Cortex of kidney (tissue), 1 donor: ENCODE data around the gene PRR35.
A peak's percentile ranks its signal among the peaks of the same experiment; 100 is the strongest.

Source experiments
- DNase-seq: peaks from one replicate; lab custom pipeline; 2025; lab: John Stamatoyannopoulos, UW

Gene PRR35

GRCh38 chr16:580946-581498 lies 20.8 kb downstream of the PRR35 start:
- no peak for DNase-seq

DNA sequence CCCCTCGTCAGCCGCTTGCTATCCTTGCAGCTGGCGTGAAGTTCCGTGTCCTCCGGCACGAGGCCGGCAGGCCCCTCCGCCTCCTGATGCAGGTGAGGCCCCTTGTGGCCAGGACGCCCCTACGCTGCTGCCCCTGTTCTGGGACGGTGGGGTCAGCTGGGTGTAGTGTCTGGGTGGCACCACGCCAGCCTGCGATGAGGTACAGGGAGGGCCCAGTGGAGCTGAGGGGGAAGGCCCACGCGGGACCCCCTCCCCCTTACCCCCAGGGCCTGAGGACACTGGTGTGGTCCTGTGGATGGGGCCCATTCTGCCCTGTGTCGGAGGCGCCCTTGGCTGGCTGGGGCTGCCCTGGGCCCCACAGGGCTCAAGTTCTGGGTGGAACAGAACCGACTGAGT lies 22.0 kb downstream of the PRR35 start:
- no peak for DNase-seq

DNA sequence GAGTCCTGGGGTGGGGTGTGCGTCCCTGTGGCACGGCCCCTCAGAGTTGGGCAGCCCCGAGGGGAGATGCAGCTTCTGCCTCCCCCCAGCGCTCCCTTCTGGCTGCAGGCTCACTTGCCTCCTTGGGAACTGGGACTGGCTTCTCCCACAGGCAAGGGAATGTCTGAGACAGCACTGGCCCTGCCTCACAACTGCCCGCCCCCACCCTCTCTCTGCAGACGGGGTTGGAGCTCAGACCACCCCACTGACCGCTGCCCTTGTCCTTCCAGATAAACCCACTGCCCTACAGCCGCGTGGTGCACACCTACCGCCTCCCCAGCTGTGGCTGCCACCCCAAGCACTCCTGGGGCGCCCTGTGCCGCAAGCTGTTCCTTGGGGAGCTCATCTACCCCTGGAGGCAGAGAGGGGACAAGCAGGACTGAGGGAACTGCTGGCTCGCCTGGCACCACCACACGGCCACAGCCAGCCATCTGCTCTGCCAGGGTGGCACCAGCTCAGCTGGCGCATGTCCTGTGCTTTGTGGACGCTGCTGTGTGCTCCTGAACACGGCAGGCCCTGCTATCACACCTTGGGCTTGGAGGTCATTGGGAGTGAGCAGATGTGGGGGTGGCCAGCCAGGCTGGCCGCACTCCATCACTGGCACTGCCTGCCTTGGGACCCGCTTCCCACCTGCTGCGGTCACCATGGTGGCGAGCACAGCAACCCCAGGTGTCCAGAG lies 22.6 kb downstream of the PRR35 start:
- no peak for DNase-seq

GRCh38 chr16:583470-583814 lies 23.2 kb downstream of the PRR35 start:
- DNase-seq = no peak

GRCh38 chr16:583815-584591 lies 23.8 kb downstream of the PRR35 start:
- no peak for DNase-seq

GRCh38 chr16:585351-585750 lies 25.2 kb downstream of the PRR35 start:
- DNase-seq = no peak

DNA sequence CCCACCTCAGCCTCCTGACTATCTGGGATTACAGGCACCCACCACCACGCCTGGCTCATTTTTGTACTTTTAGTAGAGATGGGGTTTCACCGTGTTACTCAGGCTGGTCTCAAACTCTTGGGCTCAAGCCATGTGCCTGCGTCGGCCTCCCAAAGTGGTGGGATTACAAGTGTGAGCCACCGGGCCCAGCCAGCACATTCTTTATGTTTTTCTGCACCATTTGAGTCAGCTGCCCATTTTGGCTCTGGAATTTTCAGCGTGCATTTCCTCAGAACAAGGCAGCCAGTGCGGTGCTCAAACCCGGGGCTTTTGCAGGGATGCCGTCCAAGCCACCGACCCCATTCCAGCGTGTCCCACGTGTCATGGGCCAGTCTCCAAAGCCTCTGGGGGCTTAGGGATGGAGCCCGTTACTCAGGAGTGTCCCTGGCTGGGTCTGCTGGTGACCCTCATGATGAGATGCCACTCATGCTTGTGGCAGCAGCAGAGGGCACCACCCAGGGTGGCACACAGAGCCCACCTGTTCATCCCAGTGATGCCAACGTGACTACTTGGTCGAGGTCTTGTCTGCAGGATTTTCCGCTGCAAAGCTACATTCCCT lies 26.0 kb downstream of the PRR35 start:
- no peak for DNase-seq

GRCh38 chr16:586645-587590 lies 26.7 kb downstream of the PRR35 start:
- DNase-seq = no peak

GRCh38 chr16:588639-588888 lies 28.4 kb downstream of the PRR35 start:
- DNase-seq = no peak

- no peak for DNase-seq
These were observed 28.9 kb downstream of the PRR35 start for GRCh38 chr16:588889-589657.

DNA sequence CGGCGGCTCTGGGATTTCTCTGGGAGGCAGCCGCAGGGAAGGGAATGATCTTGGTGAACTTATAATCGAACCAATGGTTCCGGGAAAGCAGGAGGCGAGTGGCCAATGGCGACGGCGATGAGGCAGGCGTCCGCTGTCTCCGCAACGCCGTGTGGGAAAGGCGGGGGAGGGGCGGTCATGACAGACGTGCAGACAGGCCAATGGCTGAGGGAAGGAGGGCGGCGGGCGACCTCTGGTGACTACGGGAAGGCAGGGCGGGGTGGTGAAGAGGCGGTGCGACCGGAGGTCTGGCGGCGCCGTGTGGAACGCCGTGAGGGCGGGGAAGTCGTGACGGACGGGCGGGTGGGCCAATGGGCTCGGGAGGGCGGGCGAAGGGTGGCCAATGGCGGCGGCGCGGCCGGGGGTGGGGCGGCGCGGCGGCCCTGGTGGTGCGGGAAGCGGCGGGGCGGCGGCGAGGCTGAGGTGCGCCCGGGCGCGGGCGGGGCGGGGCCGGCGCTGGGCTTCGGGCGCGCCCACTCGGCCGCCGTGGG lies 29.5 kb downstream of the PRR35 start, which contains the start of gene RAB40C:
TSS of gene RAB40C (plus strand) at position 409 of the 530 bp plus-strand sequence. CDS start 226 bp downstream, outside the sequence.
- DNase-seq = peak; percentile 71

- DNase-seq = no peak
These were observed 30.1 kb downstream of the PRR35 start for GRCh38 chr16:590188-590814.

DNA sequence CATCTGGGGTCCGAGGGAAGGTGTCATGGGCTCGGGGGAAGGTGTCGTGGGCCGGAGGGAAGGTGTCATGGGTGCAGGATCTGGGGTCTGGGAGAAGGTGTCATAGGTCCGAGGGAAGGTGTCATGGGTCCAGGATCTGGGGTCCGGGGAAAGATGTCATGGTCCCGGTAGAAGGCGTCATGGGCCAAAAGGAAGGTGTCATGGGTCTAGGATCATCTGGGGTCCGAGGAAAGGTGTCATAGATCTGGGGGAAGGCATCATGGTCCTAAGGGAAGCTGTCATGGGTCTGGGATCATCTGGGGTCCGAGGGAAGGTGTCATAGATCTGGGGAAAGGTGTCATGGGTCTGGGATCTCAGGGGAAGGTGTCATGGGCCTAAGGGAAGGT lies 30.6 kb downstream of the PRR35 start:
- no peak for DNase-seq

DNA sequence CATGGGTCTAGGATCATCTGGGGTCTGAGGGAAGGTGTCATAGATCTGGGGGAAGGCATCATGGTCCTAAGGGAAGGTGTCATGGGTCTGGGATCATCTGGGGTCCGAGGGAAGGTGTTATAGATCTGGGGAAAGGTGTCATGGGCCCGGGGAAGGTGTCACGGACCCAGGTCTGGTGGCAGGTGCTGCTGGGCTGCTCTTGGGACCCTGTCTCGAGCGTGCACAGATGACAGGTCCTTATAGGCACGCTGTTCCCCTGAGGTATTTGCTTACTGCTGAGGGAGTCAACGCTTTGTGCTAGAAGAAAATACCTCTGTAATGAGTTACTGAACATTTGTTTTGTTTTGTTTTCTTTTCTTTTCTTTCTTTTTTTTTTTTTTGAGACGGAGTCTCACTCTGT lies 31.0 kb downstream of the PRR35 start:
- DNase-seq = no peak

DNA sequence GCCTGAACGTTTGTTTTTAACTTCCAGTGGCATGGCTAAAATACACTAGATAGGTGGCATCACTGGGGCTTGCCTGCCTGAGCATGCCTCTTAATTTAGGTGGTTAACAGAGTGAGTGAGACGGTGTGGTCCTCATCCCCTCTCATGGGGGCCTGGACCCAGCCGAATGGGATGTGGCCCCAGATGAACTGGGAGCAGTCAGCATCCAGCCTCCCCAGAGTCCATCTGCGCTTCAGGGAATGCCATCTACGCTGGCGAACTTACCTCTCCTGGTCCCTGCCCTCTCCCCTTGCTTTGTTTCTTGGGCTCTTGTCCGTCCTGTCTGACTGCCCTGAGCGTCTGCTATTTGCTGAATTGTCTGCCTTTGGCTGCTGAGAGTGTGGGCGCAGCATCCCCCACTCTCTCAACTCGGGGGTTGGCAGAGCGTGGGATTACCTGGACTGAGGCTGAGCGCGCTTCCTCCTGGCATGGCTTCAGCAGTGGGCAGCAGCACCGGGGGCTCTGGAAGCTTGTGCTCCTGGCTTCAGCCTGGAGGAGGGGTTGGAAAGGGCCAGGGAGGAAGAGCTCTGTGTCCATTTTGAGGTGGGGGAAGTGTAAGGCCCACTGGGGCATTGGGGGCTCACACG lies 31.8 kb downstream of the PRR35 start:
- no peak for DNase-seq

DNA sequence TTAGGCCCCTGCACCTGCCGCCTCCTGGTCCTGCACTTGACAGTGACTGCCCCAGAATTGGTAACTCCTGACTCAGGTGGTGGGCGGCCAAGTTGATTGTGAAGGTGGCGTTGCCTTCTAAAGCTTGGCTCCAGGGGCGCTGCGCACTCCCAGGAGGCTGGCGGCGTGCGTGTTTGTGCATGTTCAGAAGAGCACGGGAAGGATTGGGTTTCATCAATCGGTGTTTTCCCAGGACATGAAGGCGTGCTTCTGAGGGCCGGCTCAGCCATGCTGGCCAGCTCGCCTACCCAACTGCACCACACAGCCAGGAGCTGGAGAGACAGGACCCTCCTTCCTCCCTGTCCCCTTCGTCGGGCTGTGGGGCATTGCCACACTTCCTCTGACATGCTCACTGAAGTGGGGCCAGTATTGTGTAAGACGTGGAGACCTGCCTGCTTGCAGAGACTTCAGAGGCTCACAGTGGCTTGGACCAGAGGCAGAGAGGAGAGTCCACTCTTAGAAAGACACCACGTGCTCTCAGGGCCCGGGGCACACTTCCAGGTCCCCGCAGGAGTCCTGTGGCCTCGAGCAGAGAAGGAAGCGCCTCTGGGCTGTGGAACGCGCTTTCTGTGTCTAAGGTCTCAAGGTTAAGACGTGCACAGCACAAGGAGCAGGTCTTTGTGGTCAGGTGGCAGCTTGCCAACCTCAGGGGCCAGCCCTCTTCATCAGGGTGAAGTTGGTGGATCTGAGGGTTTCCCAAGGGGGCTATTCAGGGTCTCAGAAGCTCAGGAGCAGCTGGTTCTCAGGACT lies 32.5 kb downstream of the PRR35 start:
- no peak for DNase-seq

GRCh38 chr16:593406-593805 lies 33.2 kb downstream of the PRR35 start:
- no peak for DNase-seq

- no peak for DNase-seq
These were observed 33.6 kb downstream of the PRR35 start for GRCh38 chr16:593807-594206.

GRCh38 chr16:595094-595528 lies 34.9 kb downstream of the PRR35 start:
- no peak for DNase-seq
